H1 (cell line): ENCODE results near the gene GALNT11. TPM values are rescaled to one million over a fixed set of nuclear protein-coding genes. Genes with fewer than 3 reads are reported as not detected.

Experiments used
- CTCF ChIA-PET: fragments of 300-600 bp; sonication (Branson Sonifier 250); formaldehyde crosslinking; loops from one replicate; lab custom pipeline; 2021; ENCODE audit not compliant: partially characterized antibody; lab: Charles Lee
- POLR2A ChIA-PET: fragments of 300-600 bp; sonication (Branson Sonifier 250); formaldehyde crosslinking; loops from one replicate; lab custom pipeline; 2021; ENCODE audit warnings: inconsistent platforms; ENCODE audit not compliant: partially characterized antibody; lab: Charles Lee
- DNase-seq, 2 experiments: peaks; one replicate each; pipeline versions ENCODE4 v3.0.0 to v3.0.0-alpha.2; 2010 to 2022; ENCODE audit warnings: low spot score in 2 of 2, low read depth in 1 of 2, mixed read lengths in 1 of 2
- FAIRE-seq: peaks from 2 replicates; lab custom pipeline; 2011; peaks lifted over from hg19 to GRCh38; lab: Jason Lieb, UNC
- H2AFZ ChIP-seq: 2 replicates; pipeline ENCODE4 v1.8.1; 2012; ENCODE audit warnings: low read length, inconsistent platforms
- H2AK5ac ChIP-seq: 2 replicates; pipeline ENCODE4 v1.6.1; 2013; ENCODE audit warnings: low read depth, low read length
- H2BK120ac ChIP-seq: replicated peaks from 2 replicates; pipeline ENCODE3; 2013; ENCODE audit warnings: low read depth, low read length, inconsistent platforms
- H2BK12ac ChIP-seq: 2 replicates; pipeline ENCODE4 v1.6.1; 2013; ENCODE audit warnings: low read depth, low read length
- H2BK15ac ChIP-seq: 2 replicates; pipeline ENCODE4 v1.6.1; 2013; ENCODE audit warnings: low read length
- H2BK20ac ChIP-seq: 2 replicates; pipeline ENCODE4 v1.6.1; 2013; ENCODE audit warnings: low read length
- H2BK5ac ChIP-seq: 2 replicates; pipeline ENCODE4 v1.6.1; 2013; ENCODE audit warnings: low read depth, low read length
- H3K14ac ChIP-seq: 2 replicates; pipeline ENCODE4 v1.6.1; 2013; ENCODE audit warnings: inconsistent platforms; ENCODE audit not compliant: insufficient read length
- H3K18ac ChIP-seq: 2 replicates; pipeline ENCODE4 v1.6.1; 2013; ENCODE audit warnings: low read length; ENCODE audit errors: extremely low read depth
- H3K23ac ChIP-seq: 2 replicates; pipeline ENCODE4 v1.6.1; 2013; ENCODE audit warnings: inconsistent platforms; ENCODE audit not compliant: insufficient read length
- H3K23me2 ChIP-seq: 2 replicates; pipeline ENCODE4 v1.6.1; 2013; ENCODE audit warnings: low read depth, low read length
- H3K27ac ChIP-seq: 2 replicates; pipeline ENCODE4 v1.6.1; 2011; ENCODE audit warnings: low read depth, low read length, inconsistent platforms
- H3K27me3 ChIP-seq, 4 experiments: replicated peaks in 1 of 4; 1 replicate in 1 of 4; 2 replicates in 3 of 4; pipeline versions ENCODE4 v1.6.1 to v1.8.1; 2011 to 2013; ENCODE audit warnings: low read length in 3 of 4, mild to moderate bottlenecking in 3 of 4, inconsistent platforms in 2 of 4, mixed read lengths in 2 of 4, moderate library complexity in 1 of 4; ENCODE audit not compliant: control insufficient read depth in 3 of 4, insufficient read depth in 3 of 4; ENCODE audit errors: extremely low read depth in 1 of 4
- H3K36me3 ChIP-seq, 4 experiments: 2 replicates each; pipeline versions ENCODE4 v1.6.1 to v1.8.1; 2011 to 2013; ENCODE audit warnings: mild to moderate bottlenecking in 4 of 4, low read length in 3 of 4, moderate library complexity in 2 of 4, control low read depth in 1 of 4, inconsistent platforms in 1 of 4; ENCODE audit not compliant: insufficient read depth in 4 of 4, control insufficient read depth in 2 of 4
- H3K4ac ChIP-seq: replicated peaks from 2 replicates; pipeline ENCODE3; 2013; ENCODE audit warnings: low read length, low read depth, mixed read lengths, inconsistent platforms; ENCODE audit not compliant: insufficient read length
- H3K4me1 ChIP-seq, 4 experiments: replicated peaks in 1 of 4; 1 replicate in 1 of 4; 2 replicates in 3 of 4; pipeline versions ENCODE4 v1.6.1 to v1.8.1; 2011 to 2013; ENCODE audit warnings: low read length in 3 of 4, inconsistent platforms in 2 of 4, mixed read lengths in 1 of 4; ENCODE audit not compliant: insufficient read depth in 4 of 4, control insufficient read depth in 3 of 4
- H3K4me2 ChIP-seq, 2 experiments: 2 replicates each; pipeline versions ENCODE4 v1.6.1 to v1.8.1; 2011 to 2013; ENCODE audit warnings: low read depth in 2 of 2, low read length in 2 of 2, control low read depth in 1 of 2, inconsistent platforms in 1 of 2, mild to moderate bottlenecking in 1 of 2; ENCODE audit not compliant: insufficient read depth in 1 of 2
- H3K4me3 ChIP-seq, 4 experiments: fragments of 200-600, 300-600 bp in 1 of 4; sonication (generic), shearing (Covaris generic), sonication (Bioruptor Twin) in 1 of 4; 2 replicates each; pipeline versions ENCODE4 v1.5.1 to v1.8.1; 2011 to 2016; ENCODE audit warnings: low read length in 4 of 4, low read depth in 3 of 4, control low read depth in 2 of 4, inconsistent platforms in 2 of 4, mild to moderate bottlenecking in 2 of 4, mixed read lengths in 1 of 4, moderate library complexity in 1 of 4; ENCODE audit not compliant: insufficient read depth in 2 of 4; ENCODE audit errors: extremely low read depth in 1 of 4
- H3K56ac ChIP-seq: replicated peaks from 2 replicates; pipeline ENCODE3; 2013; ENCODE audit warnings: low read depth, mild to moderate bottlenecking, mixed read lengths, low read length, inconsistent platforms; ENCODE audit not compliant: insufficient read length
- H3K79me1 ChIP-seq: 2 replicates; pipeline ENCODE4 v1.6.1; 2013; ENCODE audit warnings: low read depth, low read length, control low read depth
- H3K79me2 ChIP-seq, 2 experiments: 2 replicates each; pipeline versions ENCODE4 v1.6.1 to v1.8.1; 2012 to 2013; ENCODE audit warnings: low read length in 2 of 2, mild to moderate bottlenecking in 2 of 2, inconsistent platforms in 1 of 2; ENCODE audit not compliant: insufficient read depth in 2 of 2, control insufficient read depth in 1 of 2
- H3K9ac ChIP-seq, 4 experiments: replicated peaks in 1 of 4; 1 replicate in 1 of 4; 2 replicates in 3 of 4; pipeline versions ENCODE4 v1.6.1 to v1.8.1; 2011 to 2013; ENCODE audit warnings: low read depth in 3 of 4, low read length in 3 of 4, control low read depth in 2 of 4, mild to moderate bottlenecking in 2 of 4, moderate library complexity in 2 of 4, inconsistent platforms in 1 of 4; ENCODE audit errors: extremely low read depth in 1 of 4
- H3K9me3 ChIP-seq, 2 experiments: 2 replicates each; pipeline versions ENCODE4 v1.6.1 to v1.8.1; 2012 to 2013; ENCODE audit warnings: mild to moderate bottlenecking in 2 of 2, moderate library complexity in 2 of 2, control low read depth in 1 of 2, inconsistent platforms in 1 of 2, low read depth in 1 of 2, low read length in 1 of 2, mixed read lengths in 1 of 2; ENCODE audit not compliant: insufficient read depth in 2 of 2
- H4K20me1 ChIP-seq, 2 experiments: replicated peaks in 1 of 2; 2 replicates each; pipeline versions ENCODE3 to v1.8.1; 2011 to 2013; ENCODE audit warnings: inconsistent platforms in 2 of 2, low read length in 2 of 2, mild to moderate bottlenecking in 1 of 2; ENCODE audit not compliant: insufficient read depth in 2 of 2, control insufficient read depth in 1 of 2
- H4K5ac ChIP-seq: 2 replicates; pipeline ENCODE4 v1.6.1; 2013; ENCODE audit warnings: low read length, low read depth, mixed read lengths, inconsistent platforms; ENCODE audit not compliant: insufficient read length
- H4K8ac ChIP-seq: 2 replicates; pipeline ENCODE4 v1.8.0; 2013; ENCODE audit warnings: mild to moderate bottlenecking, moderate library complexity, low read length, inconsistent platforms; ENCODE audit not compliant: insufficient read depth; ENCODE audit errors: extremely low read depth
- H4K91ac ChIP-seq: replicated peaks from 2 replicates; pipeline ENCODE3; 2013; ENCODE audit warnings: low read length, mixed read lengths, inconsistent platforms; ENCODE audit not compliant: insufficient read length
- HDAC2 ChIP-seq, 2 experiments: fragments of 300-600 bp in 1 of 2; sonication (generic) in 1 of 2; IDR thresholded peaks; 2 replicates each; pipeline ENCODE4 v1.6.1; 2011 to 2012; ENCODE audit warnings: low read depth in 2 of 2, low read length in 2 of 2, mild to moderate bottlenecking in 2 of 2, moderate library complexity in 2 of 2, borderline replicate concordance in 1 of 2, inconsistent platforms in 1 of 2
- POLR2A ChIP-seq, 2 experiments: IDR thresholded peaks; 1 replicate in 1 of 2; 2 replicates in 1 of 2; pipeline ENCODE4 v1.6.1; 2011; ENCODE audit warnings: low read depth in 2 of 2, low read length in 2 of 2, mild to moderate bottlenecking in 2 of 2; ENCODE audit errors: control extremely low read depth in 1 of 2
- RAD21 ChIP-seq, 2 experiments: IDR thresholded peaks in 1 of 2; conservative IDR thresholded peaks in 1 of 2; 2 replicates each; pipeline ENCODE4 v1.6.1; 2011; ENCODE audit warnings: low read depth in 2 of 2, low read length in 2 of 2, improper control_type of control experiment in 1 of 2, inconsistent platforms in 1 of 2, mild to moderate bottlenecking in 1 of 2, moderate library complexity in 1 of 2
- WGBS, 2 experiments: shearing (Covaris generic) in 1 of 2; methylation state at CpG; one replicate each; pipeline versions ENCODE4 v1.1.6 to v1.1.7; 2013 to 2015; ENCODE audit warnings: low lambda C conversion rate in 2 of 2, mixed read lengths in 2 of 2, inconsistent platforms in 1 of 2, low coverage in 1 of 2, missing lambda C conversion rate in 1 of 2; ENCODE audit not compliant: insufficient replicate concordance in 2 of 2, insufficient coverage in 1 of 2, insufficient read length in 1 of 2; ENCODE audit errors: extremely low coverage in 1 of 2, missing lambda C conversion rate in 1 of 2; 5-methylcytosine and 5-hydroxymethylcytosine counted together
- polyA plus RNA-seq, 7 experiments: library from polyadenylated mRNA; depleted of rRNA in 3 of 7; stranded (reverse) in 5 of 7; unstranded in 2 of 7; fragments of >200 nt in 5 of 7; fragments of 200-250 nt in 2 of 7; gene quantifications; 1 replicate in 5 of 7; 2 replicates in 1 of 7; 4 replicates in 1 of 7; pipeline versions ENCODE4 v1.2.1 to v1.2.3, GENCODE V29; 2011 to 2013; ENCODE audit warnings: missing spikeins in 2 of 7, mixed read lengths in 2 of 7
- total RNA-seq: library from RNA; stranded (reverse); fragmentation: NEBNext Ultra II Directional; extraction: Animal tissue kit (Norgen Biotek cat#: 25700); gene quantifications from 2 replicates; pipeline ENCODE4 v1.2.1, GENCODE V29; 2021
- TF ChIP-seq, protein P1 (sequence below), 3 experiments: IDR thresholded peaks; 1 replicate in 2 of 3; 2 replicates in 1 of 3; pipeline versions ENCODE4 v1.5.1 to v1.6.1; 2011; ENCODE audit warnings: low read length in 3 of 3, mild to moderate bottlenecking in 3 of 3, inconsistent platforms in 2 of 3, low read depth in 1 of 3, moderate library complexity in 1 of 3; ENCODE audit not compliant: insufficient read depth in 1 of 3; ENCODE audit errors: control extremely low read depth in 1 of 3

The GALNT11 gene
- total and polyA plus RNA-seq, 2 of the 8 experiments (the other 6 are each of a cell fraction or from before 2014, with no cell fraction given), result 20.5 to 23.2 TPM

DNA sequence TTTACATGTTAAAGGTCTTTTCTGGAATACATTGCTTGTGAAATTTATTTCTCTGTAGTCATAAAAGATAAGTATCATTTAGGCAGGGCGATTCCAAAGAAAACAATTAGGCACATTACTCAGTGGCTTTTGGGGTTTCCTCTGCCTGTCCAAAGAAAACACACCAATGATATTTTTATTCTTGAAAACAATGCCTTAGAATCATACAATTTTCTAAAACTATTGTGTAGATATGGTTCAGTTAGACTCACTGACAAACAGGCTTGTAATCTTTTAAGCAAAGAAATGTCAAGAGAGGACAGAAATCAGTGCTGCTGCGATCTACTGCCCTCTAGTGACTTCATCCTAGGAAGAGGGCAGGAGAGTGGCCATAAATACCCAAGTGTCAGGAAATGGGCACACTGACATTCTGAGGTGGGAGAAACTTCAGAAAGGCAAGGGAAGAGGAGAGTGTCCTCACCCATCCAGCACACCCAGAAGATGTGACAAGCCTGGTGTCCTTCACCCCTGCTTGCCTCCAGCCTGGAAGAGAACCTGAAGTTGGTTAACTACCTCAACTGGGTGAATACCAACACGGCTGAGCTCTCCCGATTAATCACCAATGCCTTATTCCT lies 120.5 kb downstream of the GALNT11 start:
- Histone ChIP-seq H3K4me3 (no peak overlapping the region), H2AFZ (no peak overlapping the region), H4K5ac (no peak overlapping the region), H4K8ac (no peak overlapping the region), H3K9me3 (no peaks in the 10 kb centered on the region), H3K79me1 (no peaks in the 10 kb centered on the region; the same call in 1 of the 2 replicates), H2BK120ac (no peak overlapping the region), H3K18ac (no peak overlapping the region), H3K56ac (no peak overlapping the region), H2AK5ac (no peak overlapping the region), H3K79me2 (no peaks in the 10 kb centered on the region), H3K4me1 (no peaks in the 10 kb centered on the region), H2BK20ac (no peak overlapping the region), H2BK12ac (no peak overlapping the region; the same call in 1 of the 2 replicates), H2BK15ac (no peak overlapping the region), H3K4ac (no peak overlapping the region), H2BK5ac (no peak overlapping the region), H4K20me1 (peaks cover 0 to 4% of the 10 kb centered on the region in 2 experiments), H3K27ac (no peak overlapping the region), H3K36me3 (peaks cover 5 to 50% (median 38%) of the 10 kb centered on the region in 4 experiments; a peak in 7 of 8 replicates), H3K14ac (no peak overlapping the region), H4K91ac (no peak overlapping the region), H3K23me2 (no peaks in the 10 kb centered on the region), H3K23ac (no peak overlapping the region), H3K27me3 (no peaks in the 10 kb centered on the region), H3K4me2 (no peak overlapping the region), H3K9ac (no peak overlapping the region)
- POLR2A ChIA-PET, result no interaction called here
- WGBS, 2 experiments, result 88% methylated on average over 4 of the region's 4 CpGs; no CpG with 5 or more reads in 1 of the 2 experiments
- CTCF ChIA-PET, result interaction anchor here (0.6 to 2.1 kb wide), 21 partner anchors 8 to 513 kb away, joined by 3 to 8 read pairs (median 3); partner anchors contain the start of gene GALNTL5
- no peak for FAIRE-seq
- no peak for DNase-seq
- no peak for TF ChIP-seq POLR2A (IDR thresholded peaks at IDR 0.05; ENCODE audit: control extremely low read depth in 1 of 2, low read depth in 2 of 2, low read length in 2 of 2)
- TF ChIP-seq RAD21 (IDR thresholded peaks at IDR 0.05 in 1 of 2, conservative IDR thresholded peaks at IDR 0.05 in 1 of 2; ENCODE audit: low read depth in 2 of 2, low read length in 2 of 2), result peak; percentile 72 to 76
- TF ChIP-seq, protein P1, sequence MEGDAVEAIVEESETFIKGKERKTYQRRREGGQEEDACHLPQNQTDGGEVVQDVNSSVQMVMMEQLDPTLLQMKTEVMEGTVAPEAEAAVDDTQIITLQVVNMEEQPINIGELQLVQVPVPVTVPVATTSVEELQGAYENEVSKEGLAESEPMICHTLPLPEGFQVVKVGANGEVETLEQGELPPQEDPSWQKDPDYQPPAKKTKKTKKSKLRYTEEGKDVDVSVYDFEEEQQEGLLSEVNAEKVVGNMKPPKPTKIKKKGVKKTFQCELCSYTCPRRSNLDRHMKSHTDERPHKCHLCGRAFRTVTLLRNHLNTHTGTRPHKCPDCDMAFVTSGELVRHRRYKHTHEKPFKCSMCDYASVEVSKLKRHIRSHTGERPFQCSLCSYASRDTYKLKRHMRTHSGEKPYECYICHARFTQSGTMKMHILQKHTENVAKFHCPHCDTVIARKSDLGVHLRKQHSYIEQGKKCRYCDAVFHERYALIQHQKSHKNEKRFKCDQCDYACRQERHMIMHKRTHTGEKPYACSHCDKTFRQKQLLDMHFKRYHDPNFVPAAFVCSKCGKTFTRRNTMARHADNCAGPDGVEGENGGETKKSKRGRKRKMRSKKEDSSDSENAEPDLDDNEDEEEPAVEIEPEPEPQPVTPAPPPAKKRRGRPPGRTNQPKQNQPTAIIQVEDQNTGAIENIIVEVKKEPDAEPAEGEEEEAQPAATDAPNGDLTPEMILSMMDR (IDR thresholded peaks at IDR 0.05; ENCODE audit: control extremely low read depth in 1 of 3, insufficient read depth in 1 of 3, low read depth in 1 of 3, low read length in 3 of 3), result peak; percentile 37 to 76 (median 60)
- TF ChIP-seq HDAC2 (IDR thresholded peaks at IDR 0.05; ENCODE audit: borderline replicate concordance in 1 of 2, low read depth in 2 of 2, low read length in 2 of 2), result no peak
- TF ChIP-seq, all 59 proteins: peak for 2
